ENCODE results near the gene ZNF414.

ZNF414 gene

GRCh38 chr19:8491574-8491973, 22.4 kb downstream of the ZNF414 start:
- no peak for DNase-seq
- Histone ChIP-seq H3K27me3 (ENCODE audit: insufficient read depth, low read depth, severe bottlenecking) (no peaks in the 10 kb centered on the region), H3K9me3 (ENCODE audit: severe bottlenecking) (no peaks in the 10 kb centered on the region), H3K27ac (no peak overlapping the region), H3K4me3 (ENCODE audit: low read depth, low read length) (no peak overlapping the region), H3K36me3 (peaks cover 38% of the 10 kb centered on the region)
- 0 out of 2 replicates have a peak, but pooled peaks have one; percentile 4 for TF ChIP-seq CTCF (IDR thresholded peaks at IDR 0.05; ENCODE audit: low read depth, low read length)

GRCh38 chr19:8490873-8491272, 23.1 kb downstream of the ZNF414 start:
- no peaks in the 10 kb centered on the region for H3K9me3 ChIP-seq (ENCODE audit: severe bottlenecking)
- H3K4me3 ChIP-seq (ENCODE audit: low read depth, low read length): no peak overlapping the region
- no peaks in the 10 kb centered on the region for H3K27me3 ChIP-seq (ENCODE audit: insufficient read depth, low read depth, severe bottlenecking)
- H3K36me3 ChIP-seq: peaks cover 45% of the 10 kb centered on the region
- H3K27ac ChIP-seq: no peak overlapping the region
- no peak for TF ChIP-seq CTCF (IDR thresholded peaks at IDR 0.05; ENCODE audit: low read depth, low read length)
- no peak for DNase-seq

- H3K9me3 ChIP-seq (ENCODE audit: severe bottlenecking): no peaks in the 10 kb centered on the region
- H3K4me3 ChIP-seq (ENCODE audit: low read depth, low read length): no peak overlapping the region
- no peak for TF ChIP-seq CTCF (IDR thresholded peaks at IDR 0.05; ENCODE audit: low read depth, low read length)
- no peak for DNase-seq
- H3K27ac ChIP-seq: no peak overlapping the region
- H3K27me3 ChIP-seq (ENCODE audit: insufficient read depth, low read depth, severe bottlenecking): no peaks in the 10 kb centered on the region
- peaks cover 50% of the 10 kb centered on the region for H3K36me3 ChIP-seq
Observed at GRCh38 chr19:8490395-8490760, 23.6 kb downstream of the ZNF414 start.

- Histone ChIP-seq H3K9me3 (ENCODE audit: severe bottlenecking) (no peaks in the 10 kb centered on the region), H3K36me3 (peaks cover 56% of the 10 kb centered on the region), H3K27me3 (ENCODE audit: insufficient read depth, low read depth, severe bottlenecking) (no peaks in the 10 kb centered on the region), H3K27ac (no peak overlapping the region), H3K4me3 (ENCODE audit: low read depth, low read length) (no peak overlapping the region)
- DNase-seq: no peak
- no peak for TF ChIP-seq CTCF (IDR thresholded peaks at IDR 0.05; ENCODE audit: low read depth, low read length)
Observed at GRCh38 chr19:8489561-8490394, 24.2 kb downstream of the ZNF414 start.

- H3K36me3 ChIP-seq: peaks cover 70% of the 10 kb centered on the region
- H3K27ac ChIP-seq: no peak overlapping the region
- H3K9me3 ChIP-seq (ENCODE audit: severe bottlenecking): no peaks in the 10 kb centered on the region
- no peak for DNase-seq
- no peak overlapping the region for H3K4me3 ChIP-seq (ENCODE audit: low read depth, low read length)
- TF ChIP-seq CTCF (IDR thresholded peaks at IDR 0.05; ENCODE audit: low read depth, low read length): no peak
- H3K27me3 ChIP-seq (ENCODE audit: insufficient read depth, low read depth, severe bottlenecking): no peaks in the 10 kb centered on the region
Observed at GRCh38 chr19:8488365-8488764, 25.6 kb downstream of the ZNF414 start.

All from WERI-Rb-1 (cell line).